ENCODE results near the gene PDAP1. TPM values are rescaled to one million over a fixed set of nuclear protein-coding genes. Genes with fewer than 3 reads are reported as not detected.

Gene PDAP1
- total RNA-seq, 1 experiment from 2014 or later: 200 TPM

DNA sequence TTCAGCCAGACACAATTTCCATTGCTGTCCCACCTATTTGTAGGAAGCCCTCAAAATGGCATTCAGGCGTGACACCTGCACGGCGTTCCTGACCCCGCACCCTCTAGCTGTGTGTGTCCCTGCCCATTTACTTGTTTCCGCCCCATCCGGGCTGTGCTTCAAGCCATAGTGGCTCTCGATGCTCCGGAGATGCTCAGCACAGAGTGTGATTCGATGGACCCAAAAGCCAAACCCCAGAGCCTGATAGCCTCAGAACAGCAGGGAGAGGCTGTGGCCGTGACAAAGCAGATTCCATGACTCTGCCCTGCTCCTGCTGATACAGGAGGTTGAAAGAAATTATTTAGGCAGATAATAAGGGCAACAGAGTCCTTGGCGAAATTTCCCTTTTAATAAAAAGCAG, 13.8 kb upstream of the PDAP1 start:
- Histone ChIP-seq H3K9me2 (ENCODE audit: insufficient read depth) (no peaks in the 10 kb centered on the region), H3K4me1 (ENCODE audit: control insufficient read depth in 1 of 2, insufficient read depth in 2 of 2, low read length in 2 of 2) (no peaks in the 10 kb centered on the region), H3K27ac (ENCODE audit: low read depth, low read length) (no peak overlapping the region; the same call in 1 of the 2 replicates), H4K20me1 (ENCODE audit: insufficient read depth) (no peaks in the 10 kb centered on the region), H3K79me2 (ENCODE audit: insufficient read depth, low read length) (peaks cover 14% of the 10 kb centered on the region; the same call in 1 of the 2 replicates), H3K4me2 (ENCODE audit: low read length) (no peak overlapping the region), H3K36me3 (ENCODE audit: control insufficient read depth in 1 of 2, insufficient read depth in 2 of 2, low read length in 2 of 2) (peaks cover 26 to 45% of the 10 kb centered on the region in 2 experiments; a peak in 3 of 4 replicates), H3K9me3 (ENCODE audit: control insufficient read depth in 1 of 2, insufficient read depth in 1 of 2, low read depth in 1 of 2, low read length in 2 of 2) (no peaks in the 10 kb centered on the region), H3K4me3 (replicated peaks in 1 of 2; ENCODE audit: low read depth in 1 of 2, low read length in 2 of 2) (no peak overlapping the region), H3K27me3 (ENCODE audit: insufficient read depth, low read length) (no peaks in the 10 kb centered on the region), H2AFZ (ENCODE audit: low read depth, low read length, poor library complexity, severe bottlenecking) (no peak overlapping the region), H3K9ac (ENCODE audit: low read length) (no peak overlapping the region)
- CTCF ChIA-PET: no interaction called here
- TF ChIP-seq ZNF274 (IDR thresholded peaks at IDR 0.05; ENCODE audit: low read depth, low read length) (no peak), YY1 (IDR thresholded peaks at IDR 0.05; ENCODE audit: extremely low read depth, insufficient replicate concordance, low read depth, low read length) (no peak), TCF7L2 (IDR thresholded peaks at IDR 0.05; ENCODE audit: borderline replicate concordance, extremely low read depth, insufficient read depth, insufficient read length) (no peak), JUND (IDR thresholded peaks at IDR 0.05) (no peak), FOSL1 (IDR thresholded peaks at IDR 0.05; ENCODE audit: low read depth) (no peak), EZH2 (IDR thresholded peaks at IDR 0.05) (no peak), POLR2AphosphoS5 (IDR thresholded peaks at IDR 0.05; ENCODE audit: low read depth, low read length) (no peak), ZFX (IDR thresholded peaks at IDR 0.05) (no peak), CBX3 (IDR thresholded peaks at IDR 0.05; ENCODE audit: low read depth) (no peak), RAD21 (IDR thresholded peaks at IDR 0.05; ENCODE audit: low read depth) (no peak), ELF1 (IDR thresholded peaks at IDR 0.05; ENCODE audit: borderline replicate concordance, low read depth) (no peak), CEBPB (IDR thresholded peaks at IDR 0.05; ENCODE audit: low read depth) (no peak), EGR1 (IDR thresholded peaks at IDR 0.05; ENCODE audit: low read depth) (no peak), SIN3A (IDR thresholded peaks at IDR 0.05; ENCODE audit: low read depth) (no peak)
- TF ChIP-seq, protein P1, sequence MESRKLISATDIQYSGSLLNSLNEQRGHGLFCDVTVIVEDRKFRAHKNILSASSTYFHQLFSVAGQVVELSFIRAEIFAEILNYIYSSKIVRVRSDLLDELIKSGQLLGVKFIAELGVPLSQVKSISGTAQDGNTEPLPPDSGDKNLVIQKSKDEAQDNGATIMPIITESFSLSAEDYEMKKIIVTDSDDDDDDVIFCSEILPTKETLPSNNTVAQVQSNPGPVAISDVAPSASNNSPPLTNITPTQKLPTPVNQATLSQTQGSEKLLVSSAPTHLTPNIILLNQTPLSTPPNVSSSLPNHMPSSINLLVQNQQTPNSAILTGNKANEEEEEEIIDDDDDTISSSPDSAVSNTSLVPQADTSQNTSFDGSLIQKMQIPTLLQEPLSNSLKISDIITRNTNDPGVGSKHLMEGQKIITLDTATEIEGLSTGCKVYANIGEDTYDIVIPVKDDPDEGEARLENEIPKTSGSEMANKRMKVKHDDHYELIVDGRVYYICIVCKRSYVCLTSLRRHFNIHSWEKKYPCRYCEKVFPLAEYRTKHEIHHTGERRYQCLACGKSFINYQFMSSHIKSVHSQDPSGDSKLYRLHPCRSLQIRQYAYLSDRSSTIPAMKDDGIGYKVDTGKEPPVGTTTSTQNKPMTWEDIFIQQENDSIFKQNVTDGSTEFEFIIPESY (IDR thresholded peaks at IDR 0.05; ENCODE audit: extremely low read depth, insufficient replicate concordance, low read length): no peak
- TF ChIP-seq, protein P2, sequence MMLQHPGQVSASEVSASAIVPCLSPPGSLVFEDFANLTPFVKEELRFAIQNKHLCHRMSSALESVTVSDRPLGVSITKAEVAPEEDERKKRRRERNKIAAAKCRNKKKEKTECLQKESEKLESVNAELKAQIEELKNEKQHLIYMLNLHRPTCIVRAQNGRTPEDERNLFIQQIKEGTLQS (IDR thresholded peaks at IDR 0.05): no peak
- TF ChIP-seq, protein P3, sequence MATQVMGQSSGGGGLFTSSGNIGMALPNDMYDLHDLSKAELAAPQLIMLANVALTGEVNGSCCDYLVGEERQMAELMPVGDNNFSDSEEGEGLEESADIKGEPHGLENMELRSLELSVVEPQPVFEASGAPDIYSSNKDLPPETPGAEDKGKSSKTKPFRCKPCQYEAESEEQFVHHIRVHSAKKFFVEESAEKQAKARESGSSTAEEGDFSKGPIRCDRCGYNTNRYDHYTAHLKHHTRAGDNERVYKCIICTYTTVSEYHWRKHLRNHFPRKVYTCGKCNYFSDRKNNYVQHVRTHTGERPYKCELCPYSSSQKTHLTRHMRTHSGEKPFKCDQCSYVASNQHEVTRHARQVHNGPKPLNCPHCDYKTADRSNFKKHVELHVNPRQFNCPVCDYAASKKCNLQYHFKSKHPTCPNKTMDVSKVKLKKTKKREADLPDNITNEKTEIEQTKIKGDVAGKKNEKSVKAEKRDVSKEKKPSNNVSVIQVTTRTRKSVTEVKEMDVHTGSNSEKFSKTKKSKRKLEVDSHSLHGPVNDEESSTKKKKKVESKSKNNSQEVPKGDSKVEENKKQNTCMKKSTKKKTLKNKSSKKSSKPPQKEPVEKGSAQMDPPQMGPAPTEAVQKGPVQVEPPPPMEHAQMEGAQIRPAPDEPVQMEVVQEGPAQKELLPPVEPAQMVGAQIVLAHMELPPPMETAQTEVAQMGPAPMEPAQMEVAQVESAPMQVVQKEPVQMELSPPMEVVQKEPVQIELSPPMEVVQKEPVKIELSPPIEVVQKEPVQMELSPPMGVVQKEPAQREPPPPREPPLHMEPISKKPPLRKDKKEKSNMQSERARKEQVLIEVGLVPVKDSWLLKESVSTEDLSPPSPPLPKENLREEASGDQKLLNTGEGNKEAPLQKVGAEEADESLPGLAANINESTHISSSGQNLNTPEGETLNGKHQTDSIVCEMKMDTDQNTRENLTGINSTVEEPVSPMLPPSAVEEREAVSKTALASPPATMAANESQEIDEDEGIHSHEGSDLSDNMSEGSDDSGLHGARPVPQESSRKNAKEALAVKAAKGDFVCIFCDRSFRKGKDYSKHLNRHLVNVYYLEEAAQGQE (IDR thresholded peaks at IDR 0.05; ENCODE audit: low read depth): no peak
- TF ChIP-seq, protein P4, sequence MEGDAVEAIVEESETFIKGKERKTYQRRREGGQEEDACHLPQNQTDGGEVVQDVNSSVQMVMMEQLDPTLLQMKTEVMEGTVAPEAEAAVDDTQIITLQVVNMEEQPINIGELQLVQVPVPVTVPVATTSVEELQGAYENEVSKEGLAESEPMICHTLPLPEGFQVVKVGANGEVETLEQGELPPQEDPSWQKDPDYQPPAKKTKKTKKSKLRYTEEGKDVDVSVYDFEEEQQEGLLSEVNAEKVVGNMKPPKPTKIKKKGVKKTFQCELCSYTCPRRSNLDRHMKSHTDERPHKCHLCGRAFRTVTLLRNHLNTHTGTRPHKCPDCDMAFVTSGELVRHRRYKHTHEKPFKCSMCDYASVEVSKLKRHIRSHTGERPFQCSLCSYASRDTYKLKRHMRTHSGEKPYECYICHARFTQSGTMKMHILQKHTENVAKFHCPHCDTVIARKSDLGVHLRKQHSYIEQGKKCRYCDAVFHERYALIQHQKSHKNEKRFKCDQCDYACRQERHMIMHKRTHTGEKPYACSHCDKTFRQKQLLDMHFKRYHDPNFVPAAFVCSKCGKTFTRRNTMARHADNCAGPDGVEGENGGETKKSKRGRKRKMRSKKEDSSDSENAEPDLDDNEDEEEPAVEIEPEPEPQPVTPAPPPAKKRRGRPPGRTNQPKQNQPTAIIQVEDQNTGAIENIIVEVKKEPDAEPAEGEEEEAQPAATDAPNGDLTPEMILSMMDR (IDR thresholded peaks at IDR 0.05 in 2 of 3, conservative IDR thresholded peaks at IDR 0.05 in 1 of 3; ENCODE audit: borderline replicate concordance in 1 of 3, insufficient read depth in 1 of 3, low read depth in 2 of 3, low read length in 2 of 3): no peak
- POLR2A ChIA-PET: interaction anchor here (0.9 to 1.7 kb wide), 2 partner anchors 8 to 13 kb away, joined by 3 to 4 read pairs; partner anchors contain the start of genes BUD31 and PDAP1
- ATAC-seq (no peak), DNase-seq (ENCODE audit: low read depth, low spot score) (no peak)
- RAD21 ChIA-PET (ENCODE audit: low non-redundant PET in 1 of 2, low total read pairs in 2 of 2, uncharacterized antibody in 2 of 2, unreplicated experiment in 2 of 2): no interaction called here
- intact Hi-C loops (cut with micrococcal nuclease): no loop called here
- no TSS peak for BruUV-seq (replicated peaks)
